Fibroblast of lung (primary cell): ENCODE data around the gene PIGK.

Source experiments
- CTCF ChIP-seq, 2 donors: IDR thresholded peaks in 1 of 2; conservative IDR thresholded peaks in 1 of 2; 1 replicate in 1 of 2; 2 replicates in 1 of 2; pipeline ENCODE4 v1.5.1; 2011 to 2012; ENCODE audit warnings: low read length in 2 of 2, control low read depth in 1 of 2, inconsistent platforms in 1 of 2, low read depth in 1 of 2, mild to moderate bottlenecking in 1 of 2
- EZH2 ChIP-seq: IDR thresholded peaks from 2 replicates; pipeline ENCODE4 v1.5.1; 2012; ENCODE audit warnings: low read length, control low read depth, mild to moderate bottlenecking; ENCODE audit errors: missing control alignments

GRCh38 chr1:77182083-77182482 lies 37.1 kb downstream of the PIGK start:
- TF ChIP-seq CTCF (conservative IDR thresholded peaks at IDR 0.05 in 1 of 2, IDR thresholded peaks at IDR 0.05 in 1 of 2; ENCODE audit: low read depth in 1 of 2, low read length in 2 of 2) (no peak), EZH2 (no peak)
